GM19023 (cell line): ENCODE data around the gene SLC43A3.
A peak's percentile ranks its signal among the peaks of the same experiment; 100 is the strongest.
"Not testable (repeated sequence)": the region's sequence is repeated elsewhere in the genome, so short reads cannot be mapped to it uniquely, and the experiment has no call there.

Experiments used
- ATAC-seq: cut with Tn5 transposase; IDR thresholded peaks from one replicate; pipeline ENCODE4 v1.9.1; 2021; ENCODE audit warnings: mild to moderate bottlenecking, moderate library complexity; ENCODE audit not compliant: unreplicated experiment

Gene SLC43A3

GRCh38 chr11:57407941-57408475, 18.9 kb downstream of the SLC43A3 start:
- ATAC-seq = no peak

GRCh38 chr11:57407010-57407920, 19.7 kb downstream of the SLC43A3 start:
- no peak for ATAC-seq

GRCh38 chr11:57406337-57406904, 20.5 kb downstream of the SLC43A3 start:
- ATAC-seq = peak; percentile 72

- no peak for ATAC-seq
These were observed 21.6 kb downstream of the SLC43A3 start for GRCh38 chr11:57405271-57405860.

- ATAC-seq = no peak
These were observed 23.1 kb downstream of the SLC43A3 start for GRCh38 chr11:57403802-57404147.

- ATAC-seq = not testable (repeated sequence)
These were observed 23.7 kb downstream of the SLC43A3 start for GRCh38 chr11:57403003-57403801.

GRCh38 chr11:57402188-57403002, 24.5 kb downstream of the SLC43A3 start:
- no peak for ATAC-seq

GRCh38 chr11:57399972-57400578, 26.8 kb downstream of the SLC43A3 start:
- no peak for ATAC-seq

- ATAC-seq = no peak
These were observed 27.7 kb downstream of the SLC43A3 start for GRCh38 chr11:57399221-57399620.

- no peak for ATAC-seq
These were observed 29.4 kb downstream of the SLC43A3 start for GRCh38 chr11:57397394-57397990.

GRCh38 chr11:57396744-57397143, 30.2 kb downstream of the SLC43A3 start:
- ATAC-seq = no peak

- ATAC-seq = no peak
These were observed 30.9 kb downstream of the SLC43A3 start for GRCh38 chr11:57395905-57396623.

- ATAC-seq = no peak
These were observed 32.5 kb downstream of the SLC43A3 start for GRCh38 chr11:57394203-57394965.

GRCh38 chr11:57392763-57393105, 34.2 kb downstream of the SLC43A3 start:
- ATAC-seq = no peak

- ATAC-seq = no peak
These were observed 34.7 kb downstream of the SLC43A3 start for GRCh38 chr11:57392066-57392762.

- no peak for ATAC-seq
These were observed 35.4 kb downstream of the SLC43A3 start for GRCh38 chr11:57391539-57391938.

- no peak for ATAC-seq
These were observed 35.8 kb downstream of the SLC43A3 start for GRCh38 chr11:57391111-57391510.
